DMS79 treated with DMSO at 0.1 percent for 48 hours (cell line): ENCODE measurements around the gene FOXI3.
"Not testable (repeated sequence)": the region's sequence is repeated elsewhere in the genome, so short reads cannot be mapped to it uniquely, and the experiment has no call there.

Source experiments
- DNase-seq: peaks from one replicate; lab custom pipeline; 2025; lab: John Stamatoyannopoulos, UW

Gene FOXI3

GRCh38 chr2:88442061-88442460 is 10.4 kb downstream of the FOXI3 start:
- no peak for DNase-seq

- no peak for DNase-seq
Measured at GRCh38 chr2:88437010-88437409, 15.5 kb downstream of the FOXI3 start.

- no peak for DNase-seq
Measured at GRCh38 chr2:88429929-88430328, 22.6 kb downstream of the FOXI3 start.

GRCh38 chr2:88423733-88424132 is 28.8 kb downstream of the FOXI3 start:
- no peak for DNase-seq

- DNase-seq: not testable (repeated sequence)
Measured at GRCh38 chr2:88419051-88419450, 33.4 kb downstream of the FOXI3 start.

GRCh38 chr2:88416016-88416663 is 36.4 kb downstream of the FOXI3 start:
- DNase-seq: no peak

- DNase-seq: not testable (repeated sequence)
Measured at GRCh38 chr2:88408870-88409269, 43.6 kb downstream of the FOXI3 start.

GRCh38 chr2:88400037-88400767 is 52.3 kb downstream of the FOXI3 start:
- DNase-seq: no peak

GRCh38 chr2:88398180-88398579 is 54.3 kb downstream of the FOXI3 start:
- no peak for DNase-seq
